K562 (cell line): ENCODE measurements around the gene MME. TPM values are rescaled to one million over a fixed set of nuclear protein-coding genes. Genes with fewer than 3 reads are reported as not detected.

Experiments used
- ATAC-seq: fragments of 200-7000 bp; cut with Tn5 transposase; 3 replicates; pipeline ENCODE4 v1.9.1; 2020; ENCODE audit warnings: moderate library complexity
- BruUV-seq: library from RNA; stranded (reverse); fragments of 400-500 nt; replicated peaks from 2 replicates; lab custom pipeline; 2021; lab: Mats Ljungman, UMichigan
- CTCF ChIA-PET: fragments of 300-600 bp; formaldehyde crosslinking; extraction: SDS; loops from one replicate; lab custom pipeline; 2021; ENCODE audit warnings: low intra/inter-chr PET ratio; lab: Yijun Ruan, JAX
- POLR2A ChIA-PET: fragments of 300-600, 350-650 bp; sonication (Branson Sonifier 250); formaldehyde crosslinking; extraction: SDS; loops from one replicate; lab custom pipeline; 2021; ENCODE audit warnings: antibody characterized with exemption, inconsistent platforms; lab: Yijun Ruan, JAX
- DNase-seq, 4 experiments: peaks; one replicate each; pipeline versions ENCODE4 v3.0.0 to v3.0.0-alpha.2; 2011 to 2018; ENCODE audit warnings: low spot score in 3 of 4, mixed read lengths in 3 of 4; ENCODE audit errors: extremely low read depth in 1 of 4
- FAIRE-seq: peaks from 2 replicates; lab custom pipeline; 2011; peaks lifted over from hg19 to GRCh38; lab: Jason Lieb, UNC
- H2AFZ ChIP-seq: 2 replicates; pipeline ENCODE4 v1.6.0; 2011; ENCODE audit warnings: low read depth, low read length, control low read depth, inconsistent platforms
- H3K27ac ChIP-seq: fragments of 200-600 bp; 3 replicates; pipeline ENCODE4 v1.8.0; 2011; ENCODE audit warnings: low read depth, mild to moderate bottlenecking, control low read depth, inconsistent platforms, low read length, moderate library complexity, mixed read lengths; ENCODE audit errors: extremely low read depth
- H3K27me3 ChIP-seq, 2 experiments: fragments of 300-600 bp in 1 of 2; 2 replicates in 1 of 2; 3 replicates in 1 of 2; pipeline versions ENCODE4 v1.6.0 to v1.8.0; 2011; ENCODE audit warnings: inconsistent platforms in 2 of 2, low read length in 2 of 2, mild to moderate bottlenecking in 1 of 2, mixed read lengths in 1 of 2, moderate library complexity in 1 of 2; ENCODE audit not compliant: control insufficient read depth in 2 of 2, insufficient read depth in 2 of 2
- H3K36me3 ChIP-seq: fragments of 300-600 bp; 3 replicates; pipeline ENCODE4 v1.8.0; 2011; ENCODE audit warnings: mild to moderate bottlenecking, low read length, inconsistent platforms; ENCODE audit not compliant: control insufficient read depth, insufficient read depth
- H3K4me1 ChIP-seq, 2 experiments: fragments of 200-600 bp in 1 of 2; replicated peaks in 1 of 2; 2 replicates in 1 of 2; 3 replicates in 1 of 2; pipeline versions ENCODE4 v1.5.1 to v1.8.0; 2011; ENCODE audit warnings: inconsistent platforms in 2 of 2, low read length in 2 of 2, mild to moderate bottlenecking in 1 of 2, mixed read lengths in 1 of 2, moderate library complexity in 1 of 2; ENCODE audit not compliant: control insufficient read depth in 2 of 2, insufficient read depth in 2 of 2
- H3K4me2 ChIP-seq: 2 replicates; pipeline ENCODE4 v1.6.1; 2011; ENCODE audit warnings: low read length, control low read depth, inconsistent platforms, mixed read lengths; ENCODE audit not compliant: insufficient read depth
- H3K4me3 ChIP-seq: fragments of 200-600 bp; sonication (generic), shearing (Covaris generic); 2 replicates; pipeline ENCODE4 v1.5.1; 2016; ENCODE audit warnings: control low read depth, inconsistent platforms
- H3K79me2 ChIP-seq: fragments of 200-600 bp; 3 replicates; pipeline ENCODE4 v1.8.0; 2011; ENCODE audit warnings: low read length, inconsistent platforms; ENCODE audit not compliant: control insufficient read depth, insufficient read depth
- H3K9ac ChIP-seq, 2 experiments: 2 replicates each; pipeline versions ENCODE4 v1.6.0 to v1.6.1; 2011; ENCODE audit warnings: low read depth in 2 of 2, low read length in 2 of 2, control low read depth in 1 of 2, inconsistent platforms in 1 of 2, mild to moderate bottlenecking in 1 of 2, mixed read lengths in 1 of 2; ENCODE audit not compliant: insufficient read depth in 1 of 2
- H3K9me1 ChIP-seq: one replicate; pipeline ENCODE4 v1.6.0; 2011; ENCODE audit warnings: inconsistent platforms, mild to moderate bottlenecking, low read length, moderate library complexity; ENCODE audit not compliant: control insufficient read depth, insufficient read depth
- H3K9me3 ChIP-seq: replicated peaks from 2 replicates; pipeline ENCODE4 v1.5.1; 2011; ENCODE audit warnings: low read depth, low read length, inconsistent platforms; ENCODE audit not compliant: control insufficient read depth, insufficient read depth
- H4K20me1 ChIP-seq: replicated peaks from 2 replicates; pipeline ENCODE4 v1.6.1; 2011; ENCODE audit warnings: low read length, inconsistent platforms, mixed read lengths; ENCODE audit not compliant: control insufficient read depth, insufficient read depth
- C11orf30 ChIP-seq: fragments of 450-650 bp; IDR thresholded peaks from 2 replicates; pipeline ENCODE4 v1.6.1; 2016; ENCODE audit warnings: low read depth, mild to moderate bottlenecking
- COPS2 ChIP-seq: fragments of 450-650 bp; conservative IDR thresholded peaks from 2 replicates; pipeline ENCODE4 v1.6.1; 2016; ENCODE audit warnings: mild to moderate bottlenecking, moderate library complexity
- HMG20B ChIP-seq: fragments of 250-450 bp; sonication (Bioruptor Pico); IDR thresholded peaks from 2 replicates; pipeline ENCODE4 v1.5.0; 2021; ENCODE audit warnings: mild to moderate bottlenecking
- MAFF ChIP-seq: IDR thresholded peaks from 2 replicates; pipeline ENCODE4 v1.6.1; 2012; ENCODE audit warnings: low read length, improper control_type of control experiment
- MAFG ChIP-seq: fragments of 450-650 bp; conservative IDR thresholded peaks from 2 replicates; pipeline ENCODE4 v1.6.1; 2016; ENCODE audit warnings: missing genetic modification characterization, missing compliant biosample characterization
- MAFK ChIP-seq: IDR thresholded peaks from 2 replicates; pipeline ENCODE4 v1.6.1; 2011; ENCODE audit warnings: low read length, improper control_type of control experiment
- NONO ChIP-seq, 2 experiments: fragments of 200-400 bp in 1 of 2; fragments of 450-650 bp in 1 of 2; formaldehyde crosslinking in 1 of 2; IDR thresholded peaks; 2 replicates each; pipeline ENCODE4 v1.6.1; 2017; ENCODE audit warnings: low read depth in 2 of 2, mild to moderate bottlenecking in 2 of 2, moderate library complexity in 2 of 2, low read length in 1 of 2
- ZC3H11A ChIP-seq: IDR thresholded peaks from 2 replicates; pipeline ENCODE4 v1.6.1; 2012; ENCODE audit warnings: low read depth, low read length, improper control_type of control experiment
- ZKSCAN1 ChIP-seq: fragments of 150-350 bp; IDR thresholded peaks from 2 replicates; pipeline ENCODE4 v1.6.1; 2016; ENCODE audit warnings: low read depth, low read length
- ZNF316 ChIP-seq: fragments of 450-650 bp; IDR thresholded peaks from 2 replicates; pipeline ENCODE4 v1.6.1; 2016
- ZNF324 ChIP-seq: fragments of 250-450 bp; sonication (Bioruptor Pico); IDR thresholded peaks from 2 replicates; pipeline ENCODE4 v1.4.0; 2020; ENCODE audit warnings: mild to moderate bottlenecking
- ZNF780A ChIP-seq: fragments of 250-450 bp; sonication (Bioruptor Pico); IDR thresholded peaks from 2 replicates; pipeline ENCODE4 v1.5.0; 2021; ENCODE audit warnings: mild to moderate bottlenecking
- WGBS: fragments of 100-300 bp; shearing (Covaris generic); methylation state at CpG from one replicate; pipeline ENCODE4 v1.1.6; 2016; ENCODE audit warnings: low coverage, mixed read lengths; ENCODE audit not compliant: insufficient coverage; ENCODE audit errors: missing lambda C conversion rate; 5-methylcytosine and 5-hydroxymethylcytosine counted together
- in situ Hi-C: fragments of 300-500 bp; cut with MboI; formaldehyde crosslinking; loops from 4 replicates; pipeline ENCODE4 v1.15.0; 2018; ENCODE audit warnings: inconsistent platforms, mixed read lengths
- intact Hi-C: fragments of 100-400 bp; cut with micrococcal nuclease; formaldehyde crosslinking; loops from 2 replicates; pipeline ENCODE4 v1.14.2; 2022
- polyA plus RNA-seq, 8 experiments: library from polyadenylated mRNA; depleted of rRNA in 4 of 8; stranded (reverse) in 5 of 8; unstranded in 3 of 8; fragments of >200 nt; fragmentation: Nextera tagmentation in 2 of 8; fragmentation: Illumina TruSeq in 1 of 8; extraction: Ambion mirVana in 2 of 8; extraction: Trizol in 1 of 8; gene quantifications; 2 replicates each; pipeline versions ENCODE4 v1.2.1 to v1.2.3, GENCODE V29; 2011 to 2014; ENCODE audit warnings: inconsistent platforms in 1 of 8, missing spikeins in 1 of 8
- total RNA-seq, 7 experiments: library from RNA; depleted of rRNA in 6 of 7; stranded (reverse); fragments of >200 nt in 6 of 7; fragmentation: Illumina TruSeq in 2 of 7; extraction: Trizol in 2 of 7; gene quantifications; 2 replicates each; pipeline versions ENCODE4 v1.2.1 to v1.2.3, GENCODE V29; 2011 to 2021; ENCODE audit warnings: low replicate concordance in 1 of 7
- TF ChIP-seq, protein P1 (sequence below): sonication (generic); formaldehyde crosslinking; IDR thresholded peaks from 2 replicates; pipeline ENCODE4 v1.9.0; 2022; ENCODE audit warnings: mild to moderate bottlenecking, missing genetic modification reagents

Gene MME
- total and polyA plus RNA-seq, 9 of the 15 experiments (the other 6 are each of a cell fraction or from before 2014, with no cell fraction given), result 0.80 to 8.6 (median 2.5) TPM

DNA sequence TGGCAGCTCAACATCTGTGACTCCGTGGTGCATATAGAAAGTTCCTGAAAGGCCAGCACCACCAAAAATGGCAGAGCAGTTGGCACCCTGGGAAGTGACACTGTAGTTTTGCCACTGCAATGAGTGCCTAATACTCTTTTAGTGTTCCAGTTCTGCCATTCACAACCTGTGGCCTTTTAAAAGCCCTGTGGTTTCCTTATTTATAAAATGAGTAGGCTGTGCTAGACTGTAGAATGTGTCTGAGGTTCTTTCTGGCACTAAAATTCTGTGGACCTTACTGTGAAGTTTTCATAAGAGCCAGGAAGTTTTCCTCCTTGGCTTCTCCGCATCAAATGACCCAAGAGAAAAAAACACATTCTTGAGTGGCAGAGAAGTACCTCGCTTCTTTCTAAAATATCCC, 74.1 kb downstream of the MME start:
- POLR2A ChIA-PET, result no interaction called here
- H3K27me3 ChIP-seq, result no peaks in the 10 kb centered on the region
- FAIRE-seq, result no peak
- intact Hi-C loops, result no loop called here
- H3K79me2 ChIP-seq, result no peaks in the 10 kb centered on the region
- no TSS peak for BruUV-seq
- H3K4me2 ChIP-seq, result no peak overlapping the region
- TF ChIP-seq NONO (IDR thresholded peaks at IDR 0.05; ENCODE audit: low read depth in 2 of 2, low read length in 1 of 2) (no peak), ZKSCAN1 (no peak), ZNF324 (no peak), COPS2 (no peak)
- WGBS, result 66% methylated on average over 3 of the region's 3 CpGs
- H3K9me3 ChIP-seq, result no peaks in the 10 kb centered on the region
- no peak for ATAC-seq
- H3K27ac ChIP-seq, result no peak overlapping the region
- in situ Hi-C loops, result no loop called here
- H3K36me3 ChIP-seq, result no peaks in the 10 kb centered on the region
- H4K20me1 ChIP-seq, result no peaks in the 10 kb centered on the region
- H3K4me3 ChIP-seq, result no peak overlapping the region
- no peak for DNase-seq
- CTCF ChIA-PET, result no interaction called here
- H3K4me1 ChIP-seq, result peaks cover 0 to 3% of the 10 kb centered on the region in 2 experiments; a peak in 2 of 5 replicates
- no peaks in the 10 kb centered on the region for H3K9me1 ChIP-seq
- H2AFZ ChIP-seq, result peak overlapping the region; percentile 60
- no peak overlapping the region for H3K9ac ChIP-seq

DNA sequence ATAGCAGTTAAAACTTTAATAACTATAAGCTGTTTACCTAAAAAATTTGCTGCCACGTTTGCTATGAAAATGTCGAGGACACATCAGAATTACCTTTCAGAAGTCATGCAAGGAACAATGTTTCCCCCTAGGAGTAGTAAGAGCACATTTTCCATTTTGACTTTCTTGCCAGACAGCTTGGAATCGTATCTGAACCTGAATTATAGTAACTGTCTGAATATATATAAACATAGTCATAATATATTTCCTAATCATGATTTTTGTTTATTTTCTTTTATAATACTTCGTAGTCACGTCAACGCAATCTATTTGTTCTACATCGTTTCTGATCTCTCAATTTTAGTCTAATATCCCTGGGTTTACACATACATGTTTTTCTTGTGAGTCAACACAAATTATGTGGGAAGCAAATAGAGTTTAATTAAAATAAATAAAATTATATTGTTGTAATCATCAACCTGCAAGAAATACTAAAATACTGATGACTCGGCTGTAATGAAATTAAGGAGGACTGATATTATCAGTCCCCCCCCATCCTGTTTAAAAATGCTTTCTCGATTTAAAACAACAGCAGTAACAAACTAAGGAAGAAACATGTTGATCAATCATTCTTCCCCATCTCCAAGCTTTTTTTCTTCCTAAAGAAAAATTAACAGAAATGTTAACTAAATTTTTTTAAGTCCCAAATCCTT, 78.4 kb downstream of the MME start:
- Histone ChIP-seq H3K4me1 (peaks cover 0 to 3% of the 10 kb centered on the region in 2 experiments; a peak in 2 of 5 replicates), H3K27me3 (no peaks in the 10 kb centered on the region), H3K9ac (no peak overlapping the region), H4K20me1 (no peaks in the 10 kb centered on the region), H3K79me2 (no peaks in the 10 kb centered on the region), H3K27ac (no peak overlapping the region), H3K4me3 (no peak overlapping the region), H3K9me1 (no peaks in the 10 kb centered on the region), H3K9me3 (no peaks in the 10 kb centered on the region), H3K36me3 (no peaks in the 10 kb centered on the region), H3K4me2 (no peak overlapping the region), H2AFZ (no peak overlapping the region)
- intact Hi-C loops (no loop called here), in situ Hi-C loops (no loop called here)
- TF ChIP-seq, protein P1, sequence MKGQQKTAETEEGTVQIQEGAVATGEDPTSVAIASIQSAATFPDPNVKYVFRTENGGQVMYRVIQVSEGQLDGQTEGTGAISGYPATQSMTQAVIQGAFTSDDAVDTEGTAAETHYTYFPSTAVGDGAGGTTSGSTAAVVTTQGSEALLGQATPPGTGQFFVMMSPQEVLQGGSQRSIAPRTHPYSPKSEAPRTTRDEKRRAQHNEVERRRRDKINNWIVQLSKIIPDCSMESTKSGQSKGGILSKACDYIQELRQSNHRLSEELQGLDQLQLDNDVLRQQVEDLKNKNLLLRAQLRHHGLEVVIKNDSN, result no peak
- TF ChIP-seq ZC3H11A (no peak), ZNF780A (CRISPR knock-in tag) (no peak), ZNF316 (peak; percentile 78), HMG20B (CRISPR knock-in tag) (no peak), MAFG (tag) (peak; percentile 65; the same call in 1 of the 2 replicates), MAFF (peak; percentile 76), C11orf30 (peak; percentile 67), MAFK (peak; percentile 71)
- FAIRE-seq, result no peak
- no peak for ATAC-seq
- WGBS, result 58% methylated on average over 9 of the region's 9 CpGs
- BruUV-seq, result no TSS peak
- POLR2A ChIA-PET, result no interaction called here
- CTCF ChIA-PET, result no interaction called here
- no peak for DNase-seq
